ENCODE measurements around the gene UNC119B. TPM values are rescaled to one million over a fixed set of nuclear protein-coding genes. Genes with fewer than 3 reads are reported as not detected.

Gene UNC119B
- total RNA-seq, 1 experiment from 2014 or later = 50.4 TPM

- Histone ChIP-seq H3K4me1 (ENCODE audit: insufficient read depth, low read length, poor library complexity, severe bottlenecking) (peaks cover 8% of the 10 kb centered on the region), H3K27me3 (replicated peaks; ENCODE audit: insufficient read depth, low read depth, low read length, poor library complexity) (no peaks in the 10 kb centered on the region), H3K9me3 (ENCODE audit: low read depth, low read length, poor library complexity, severe bottlenecking) (no peaks in the 10 kb centered on the region), H3K27ac (ENCODE audit: low read depth, low read length, poor library complexity, severe bottlenecking) (peak overlapping the region; percentile 38), H3K36me3 (ENCODE audit: insufficient read depth, low read length, poor library complexity, severe bottlenecking) (peaks cover 29% of the 10 kb centered on the region), H3K4me3 (ENCODE audit: low read depth, low read length, poor library complexity, severe bottlenecking) (no peak overlapping the region)
- TF ChIP-seq EZH2 (IDR thresholded peaks at IDR 0.05; ENCODE audit: borderline replicate concordance, low read depth, low read length, poor library complexity, severe bottlenecking) = no peak
- TF ChIP-seq CTCF (conservative IDR thresholded peaks at IDR 0.05; ENCODE audit: low read depth, low read length) = no peak
- intact Hi-C loops (cut with micrococcal nuclease; ENCODE audit: unreplicated experiment) = no loop called here
- CTCF ChIA-PET = no interaction called here
- DNase-seq (ENCODE audit: low spot score) = peak; percentile 14
- no TSS peak for BruUV-seq (replicated peaks)
- POLR2A ChIA-PET (ENCODE audit: low non-redundant PET) = no interaction called here
Measured at GRCh38 chr12:120762086-120762485, 51.8 kb downstream of the UNC119B start.

- DNase-seq (ENCODE audit: low spot score) = no peak
- ChIA-PET CTCF (no interaction called here), POLR2A (ENCODE audit: low non-redundant PET) (no interaction called here)
- H3K4me3 ChIP-seq (ENCODE audit: low read depth, low read length, poor library complexity, severe bottlenecking) = no peak overlapping the region
- BruUV-seq (replicated peaks) = no TSS peak
- H3K36me3 ChIP-seq (ENCODE audit: insufficient read depth, low read length, poor library complexity, severe bottlenecking) = peaks cover 40% of the 10 kb centered on the region
- no peak for TF ChIP-seq CTCF (conservative IDR thresholded peaks at IDR 0.05; ENCODE audit: low read depth, low read length)
- TF ChIP-seq EZH2 (IDR thresholded peaks at IDR 0.05; ENCODE audit: borderline replicate concordance, low read depth, low read length, poor library complexity, severe bottlenecking) = no peak
- no peaks in the 10 kb centered on the region for H3K27me3 ChIP-seq (replicated peaks; ENCODE audit: insufficient read depth, low read depth, low read length, poor library complexity)
- H3K4me1 ChIP-seq (ENCODE audit: insufficient read depth, low read length, poor library complexity, severe bottlenecking) = peaks cover 8% of the 10 kb centered on the region
- H3K27ac ChIP-seq (ENCODE audit: low read depth, low read length, poor library complexity, severe bottlenecking) = no peak overlapping the region
- no peaks in the 10 kb centered on the region for H3K9me3 ChIP-seq (ENCODE audit: low read depth, low read length, poor library complexity, severe bottlenecking)
- intact Hi-C loops (cut with micrococcal nuclease; ENCODE audit: unreplicated experiment) = no loop called here
Measured at GRCh38 chr12:120763250-120763649, 53.0 kb downstream of the UNC119B start.

GRCh38 chr12:120764816-120765215 lies 54.6 kb downstream of the UNC119B start:
- peaks cover 41% of the 10 kb centered on the region for H3K36me3 ChIP-seq (ENCODE audit: insufficient read depth, low read length, poor library complexity, severe bottlenecking)
- CTCF ChIA-PET = no interaction called here
- POLR2A ChIA-PET (ENCODE audit: low non-redundant PET) = no interaction called here

More at GRCh38 chr12:120764816-120765215, 54.6 kb downstream of the UNC119B start:
- H3K4me3 ChIP-seq (ENCODE audit: low read depth, low read length, poor library complexity, severe bottlenecking) = no peak overlapping the region
- peaks cover 8% of the 10 kb centered on the region for H3K4me1 ChIP-seq (ENCODE audit: insufficient read depth, low read length, poor library complexity, severe bottlenecking)
- no peak for DNase-seq (ENCODE audit: low spot score)
- no peak for TF ChIP-seq CTCF (conservative IDR thresholded peaks at IDR 0.05; ENCODE audit: low read depth, low read length)
- TF ChIP-seq EZH2 (IDR thresholded peaks at IDR 0.05; ENCODE audit: borderline replicate concordance, low read depth, low read length, poor library complexity, severe bottlenecking) = no peak
- no peaks in the 10 kb centered on the region for H3K27me3 ChIP-seq (replicated peaks; ENCODE audit: insufficient read depth, low read depth, low read length, poor library complexity)
- intact Hi-C loops (cut with micrococcal nuclease; ENCODE audit: unreplicated experiment) = no loop called here
- H3K9me3 ChIP-seq (ENCODE audit: low read depth, low read length, poor library complexity, severe bottlenecking) = no peaks in the 10 kb centered on the region
- no peak overlapping the region for H3K27ac ChIP-seq (ENCODE audit: low read depth, low read length, poor library complexity, severe bottlenecking)
- no TSS peak for BruUV-seq (replicated peaks)

Data from A673 (cell line).